Stimulated activated CD8-positive, alpha-beta memory T cell treated with anti-CD3 and anti-CD28 coated beads, Interleukin-7, amount 100 ng/mL, for 4 hours (primary cell): ENCODE results near the gene G6PD.
"Not testable (repeated sequence)": the region's sequence is repeated elsewhere in the genome, so short reads cannot be mapped to it uniquely, and the experiment has no call there.

Experiments
- DNase-seq, 2 donors: peaks; one replicate each; pipeline ENCODE4 v3.0.0-alpha.2; 2020; ENCODE audit warnings: low read depth in 2 of 2

Gene G6PD

DNA sequence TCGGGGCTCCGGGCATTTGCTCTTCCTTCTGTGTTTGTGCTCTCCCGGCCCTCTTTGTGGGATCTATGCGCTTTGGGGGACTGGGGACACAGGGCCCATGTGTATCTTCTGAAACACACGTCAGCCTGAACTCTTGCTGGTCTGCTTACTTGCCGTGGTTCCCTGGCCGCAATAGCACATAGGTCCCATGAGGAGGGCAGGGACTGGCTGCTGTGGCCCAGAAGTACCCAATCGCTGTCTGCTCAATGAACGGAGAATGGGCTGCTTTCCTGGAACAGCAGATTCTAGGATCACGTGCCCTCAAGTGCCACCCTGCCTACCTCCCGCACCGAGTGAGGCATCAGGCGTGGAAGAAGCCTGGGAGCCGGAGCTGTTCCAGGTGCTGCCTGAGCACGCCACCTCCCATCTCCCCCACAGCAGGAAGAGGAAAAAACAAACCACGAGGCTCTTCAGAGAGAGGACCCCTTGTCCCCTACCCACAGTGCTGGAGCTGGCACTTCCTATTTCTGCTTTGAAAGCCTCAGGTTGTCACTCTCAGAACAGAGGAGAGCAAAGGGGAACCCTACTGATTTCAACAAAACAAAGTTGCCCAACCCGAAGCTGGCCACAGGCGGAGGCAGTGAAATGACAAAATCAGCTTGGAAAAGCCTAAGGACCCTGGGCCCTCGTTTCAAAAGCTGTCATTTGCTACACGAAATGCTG lies 3.8 kb downstream of the G6PD start:
- DNase-seq = peak; percentile 21 to 37

DNA sequence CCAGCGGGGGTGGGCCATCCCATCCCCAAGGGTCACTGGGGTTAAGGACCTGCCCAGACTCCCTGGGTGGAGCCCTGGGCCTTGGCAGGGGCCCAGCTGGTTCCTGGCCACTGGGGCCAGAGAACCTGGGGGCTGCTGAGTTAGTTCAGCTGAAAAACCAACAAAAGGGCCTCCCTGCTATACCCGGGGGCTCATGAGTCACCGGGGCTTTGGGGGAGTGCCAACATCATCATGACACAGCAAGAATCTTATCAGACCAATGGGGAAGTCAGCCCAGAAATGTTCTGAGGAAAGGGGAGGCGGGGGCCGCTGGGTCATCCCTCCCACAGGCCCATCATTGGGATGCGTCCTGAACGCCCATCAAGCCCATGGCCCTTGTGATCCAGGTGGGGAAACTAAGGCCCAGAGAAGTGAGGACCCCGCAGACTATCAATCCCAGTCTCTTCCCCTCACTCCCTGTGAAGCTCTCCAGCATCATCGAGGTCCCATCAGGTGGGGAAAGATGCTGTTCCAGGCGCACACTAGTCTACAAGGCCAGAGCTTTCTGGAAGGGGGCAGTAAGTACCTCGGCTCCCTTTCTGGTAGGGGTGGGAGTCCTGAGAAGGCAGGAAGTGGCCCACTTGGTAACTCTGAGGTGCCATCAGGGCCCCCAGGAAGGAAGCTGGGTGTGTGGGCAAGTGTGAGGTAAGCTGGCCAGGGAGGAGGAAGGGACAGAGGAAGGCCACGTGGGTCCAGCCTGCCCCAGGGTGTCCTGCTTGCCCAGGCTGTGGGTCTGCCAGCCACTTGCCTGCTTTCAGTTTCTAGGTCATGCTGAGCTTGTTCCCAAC lies 4.5 kb downstream of the G6PD start:
- DNase-seq = peak; percentile 52 to 59

DNA sequence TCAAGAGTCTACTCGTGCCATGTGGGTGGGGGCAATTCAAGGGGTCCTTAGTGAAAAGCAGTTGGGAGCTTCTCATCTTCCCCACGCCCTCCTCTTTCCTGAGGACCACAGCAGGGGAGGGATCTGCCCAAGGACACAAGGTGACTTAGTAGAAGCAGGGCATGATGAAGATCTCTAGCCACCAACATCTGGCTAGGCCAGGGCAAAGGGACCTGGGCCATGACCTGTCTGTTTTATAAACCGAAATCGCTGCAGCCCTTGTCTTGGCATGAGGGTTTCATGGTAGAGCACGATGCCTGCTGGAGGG lies 5.1 kb downstream of the G6PD start:
- no peak for DNase-seq

DNA sequence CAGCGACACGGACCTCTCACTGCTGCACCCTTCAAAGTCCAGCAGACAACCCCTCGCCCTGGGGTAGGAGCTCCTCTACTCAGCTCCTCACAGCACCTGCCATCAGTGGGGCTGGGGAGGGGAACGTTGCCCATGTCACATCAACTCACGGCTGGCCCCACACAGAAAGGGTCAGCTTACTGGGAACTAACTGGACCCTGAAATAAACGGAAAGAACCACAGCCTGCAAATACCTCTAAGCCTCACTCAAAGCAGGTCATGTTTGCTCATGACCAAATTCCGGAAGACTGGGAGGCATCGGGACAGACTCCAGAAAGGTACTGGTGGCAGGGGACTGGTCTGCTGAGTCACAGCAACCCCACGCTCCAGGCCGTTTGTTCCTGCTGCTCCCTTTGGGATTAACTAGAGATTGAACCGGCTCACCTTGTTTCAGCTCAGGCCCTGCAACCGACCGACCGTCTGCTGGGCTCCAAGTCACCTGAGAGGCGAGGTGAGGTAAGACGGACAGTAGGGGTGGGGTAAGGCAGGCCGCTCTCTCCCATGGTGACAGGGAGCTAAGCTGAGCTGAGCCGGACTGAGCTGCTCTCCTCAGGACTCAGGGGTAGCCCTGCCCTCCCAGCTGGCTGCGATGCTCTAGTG lies 5.6 kb downstream of the G6PD start:
- DNase-seq = no peak

DNA sequence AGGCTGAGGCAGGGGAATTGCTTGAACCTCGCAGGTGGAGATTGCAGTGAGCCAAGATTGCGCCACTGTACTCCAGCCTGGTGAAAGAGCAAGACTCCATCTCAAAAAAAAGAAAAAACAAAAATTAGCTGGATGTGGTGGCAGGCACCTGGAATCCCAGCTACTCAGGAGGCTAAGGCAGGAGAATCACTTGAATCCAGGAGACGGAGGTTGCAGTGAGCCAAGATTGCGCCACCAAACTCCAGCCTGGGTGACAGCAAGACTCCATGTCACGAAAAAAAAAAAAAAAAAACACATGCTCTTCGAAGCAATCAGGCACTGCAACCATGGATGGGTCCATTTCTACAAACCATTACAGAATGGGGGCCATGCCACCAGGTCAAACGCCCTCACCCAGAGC lies 6.3 kb downstream of the G6PD start:
- not testable (repeated sequence) for DNase-seq

DNA sequence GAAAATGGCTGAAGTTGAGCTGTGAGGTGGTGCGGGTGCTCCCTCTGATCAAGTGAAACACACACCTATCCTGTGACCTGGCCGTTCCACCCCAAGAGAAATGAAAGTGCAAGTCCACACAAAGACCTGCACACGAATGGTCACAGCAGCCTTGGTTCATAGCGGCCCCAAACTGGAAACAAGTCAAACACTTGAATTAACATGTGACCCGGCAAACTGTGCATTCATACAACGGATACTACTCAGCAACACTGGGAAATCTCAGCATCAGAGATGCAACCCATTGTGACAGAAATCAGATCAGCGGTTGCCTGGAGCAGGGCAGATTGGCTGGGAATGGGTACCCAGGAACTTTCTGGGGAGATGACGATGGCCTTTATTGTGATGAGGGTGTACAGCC lies 7.6 kb downstream of the G6PD start:
- DNase-seq = no peak

DNA sequence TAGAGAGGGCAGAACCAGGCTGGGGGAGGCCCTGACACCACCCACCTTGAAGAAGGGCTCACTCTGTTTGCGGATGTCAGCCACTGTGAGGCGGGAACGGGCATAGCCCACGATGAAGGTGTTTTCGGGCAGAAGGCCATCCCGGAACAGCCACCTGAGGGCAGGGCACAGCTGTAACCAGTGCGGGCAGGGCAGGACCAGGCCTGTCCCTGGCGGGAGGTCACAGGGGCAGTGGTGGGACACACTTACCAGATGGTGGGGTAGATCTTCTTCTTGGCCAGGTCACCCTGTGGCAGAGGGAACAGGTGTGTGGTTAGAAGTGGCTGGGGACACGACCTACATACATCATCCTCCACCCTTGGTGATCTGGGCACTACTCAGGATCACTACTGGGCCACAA lies 10.8 kb downstream of the G6PD start:
- no peak for DNase-seq

DNA sequence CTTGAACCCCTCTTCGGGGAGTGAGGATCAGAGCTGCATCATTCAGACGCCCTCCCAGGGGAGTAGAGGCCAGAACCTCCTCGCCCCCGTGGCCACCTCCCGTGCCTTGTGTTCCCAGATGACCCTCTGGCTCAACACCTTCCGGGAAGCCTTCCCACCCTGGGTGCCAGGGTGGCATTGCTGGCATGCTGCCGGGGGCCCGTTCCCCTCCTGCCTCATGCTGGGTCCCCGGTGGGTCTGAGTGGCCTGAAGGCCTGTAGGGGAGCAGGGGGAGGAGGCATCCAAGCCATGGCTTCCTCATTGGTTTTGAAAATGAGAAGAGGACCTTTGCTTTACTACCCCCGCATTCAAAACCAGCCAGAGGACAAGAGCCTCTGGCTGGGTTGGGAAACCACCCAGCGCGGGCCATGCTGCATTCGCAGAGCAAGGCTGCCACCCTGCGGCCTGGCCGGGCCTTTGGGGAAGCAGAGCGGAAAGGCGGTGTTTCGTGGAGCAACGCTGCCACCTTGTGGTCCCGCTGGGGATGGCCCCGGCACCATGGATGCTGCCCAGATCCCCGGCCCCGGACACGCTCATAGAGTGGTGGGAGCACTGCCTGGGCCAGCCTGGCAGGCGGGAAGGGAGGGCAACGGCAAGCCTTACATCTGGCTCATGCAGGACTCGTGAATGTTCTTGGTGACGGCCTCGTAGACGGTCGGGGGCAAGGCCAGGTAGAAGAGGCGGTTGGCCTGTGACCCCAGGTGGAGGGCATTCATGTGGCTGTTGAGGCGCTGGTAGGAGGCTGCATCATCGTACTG lies 11.9 kb downstream of the G6PD start:
- peak; percentile 68 to 83 for DNase-seq

DNA sequence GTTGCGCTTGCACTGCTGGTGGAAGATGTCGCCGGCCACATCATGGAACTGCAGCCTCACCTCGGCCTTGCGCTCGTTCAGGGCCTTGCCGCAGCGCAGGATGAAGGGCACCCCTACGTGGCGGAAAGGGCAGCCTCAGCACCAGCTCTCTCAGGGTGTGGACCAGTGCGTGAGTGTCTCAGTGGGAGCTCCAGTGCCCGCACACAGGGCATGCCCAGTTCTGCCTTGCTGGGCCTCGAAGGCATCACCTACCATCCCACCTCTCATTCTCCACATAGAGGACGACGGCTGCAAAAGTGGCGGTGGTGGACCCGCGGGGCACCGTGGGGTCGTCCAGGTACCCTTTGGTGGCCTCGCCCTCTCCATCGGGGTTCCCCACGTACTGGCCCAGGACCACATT lies 14.0 kb downstream of the G6PD start:
- no peak for DNase-seq

DNA sequence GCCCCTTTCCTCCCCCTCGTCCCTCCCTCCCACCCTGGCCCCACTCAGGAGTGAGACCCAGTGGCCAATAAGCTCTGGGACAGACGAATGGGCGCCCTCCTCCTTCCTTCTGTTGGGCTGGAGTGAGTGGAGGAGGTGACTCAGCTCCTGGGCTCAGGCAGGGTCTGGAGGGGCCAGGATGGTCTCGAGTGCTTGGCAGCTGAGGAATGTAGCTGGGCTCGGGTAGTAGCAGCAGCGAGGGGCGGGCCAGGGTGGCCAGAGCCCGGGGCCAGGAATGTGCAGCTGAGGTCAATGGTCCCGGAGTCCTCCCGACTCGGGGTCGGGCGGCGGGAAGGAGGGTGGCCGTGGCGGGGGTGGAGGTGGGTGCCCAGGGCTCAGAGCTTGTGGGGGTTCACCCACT lies 15.0 kb downstream of the G6PD start:
- no peak for DNase-seq

DNA sequence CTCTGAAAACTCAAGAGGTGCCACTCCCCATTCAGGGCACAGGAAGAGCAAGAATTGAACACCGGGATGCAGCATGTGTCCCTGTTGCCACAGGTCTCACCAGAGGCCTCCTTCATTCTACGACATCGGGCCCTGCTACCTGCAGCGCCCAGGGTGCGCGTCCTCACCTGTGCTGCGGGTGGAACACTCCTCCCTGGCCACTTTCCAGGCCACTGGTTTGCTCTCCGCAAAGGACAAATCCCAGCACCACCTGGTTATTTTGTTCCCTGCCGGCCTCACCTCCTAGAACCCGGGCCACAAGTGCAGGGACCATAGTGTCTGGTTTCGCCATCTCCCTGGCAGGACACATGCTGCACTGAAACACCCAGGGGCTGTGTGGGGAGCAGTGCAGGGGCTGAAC lies 16.4 kb downstream of the G6PD start:
- DNase-seq = no peak

DNA sequence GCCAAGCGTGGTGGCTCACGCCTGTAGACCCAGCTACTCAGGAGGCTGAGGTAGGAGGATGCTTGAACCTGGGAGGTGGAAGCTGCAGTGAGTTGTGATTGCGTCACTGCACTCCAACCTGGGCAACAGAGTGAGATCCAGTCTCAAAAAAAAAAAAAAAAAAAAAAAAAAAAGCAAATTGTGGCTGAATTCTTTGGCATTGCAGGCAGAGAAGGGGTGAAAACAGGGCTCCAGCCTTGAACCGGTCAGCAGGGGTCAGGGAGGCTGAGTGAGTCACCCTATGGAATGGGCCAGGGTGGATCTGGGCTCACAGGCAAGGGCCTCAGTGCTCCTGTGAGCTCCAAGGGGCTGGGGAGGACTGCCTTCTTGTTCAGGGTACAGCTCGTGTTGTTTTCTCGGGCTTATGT lies 17.4 kb downstream of the G6PD start:
- no peak for DNase-seq

DNA sequence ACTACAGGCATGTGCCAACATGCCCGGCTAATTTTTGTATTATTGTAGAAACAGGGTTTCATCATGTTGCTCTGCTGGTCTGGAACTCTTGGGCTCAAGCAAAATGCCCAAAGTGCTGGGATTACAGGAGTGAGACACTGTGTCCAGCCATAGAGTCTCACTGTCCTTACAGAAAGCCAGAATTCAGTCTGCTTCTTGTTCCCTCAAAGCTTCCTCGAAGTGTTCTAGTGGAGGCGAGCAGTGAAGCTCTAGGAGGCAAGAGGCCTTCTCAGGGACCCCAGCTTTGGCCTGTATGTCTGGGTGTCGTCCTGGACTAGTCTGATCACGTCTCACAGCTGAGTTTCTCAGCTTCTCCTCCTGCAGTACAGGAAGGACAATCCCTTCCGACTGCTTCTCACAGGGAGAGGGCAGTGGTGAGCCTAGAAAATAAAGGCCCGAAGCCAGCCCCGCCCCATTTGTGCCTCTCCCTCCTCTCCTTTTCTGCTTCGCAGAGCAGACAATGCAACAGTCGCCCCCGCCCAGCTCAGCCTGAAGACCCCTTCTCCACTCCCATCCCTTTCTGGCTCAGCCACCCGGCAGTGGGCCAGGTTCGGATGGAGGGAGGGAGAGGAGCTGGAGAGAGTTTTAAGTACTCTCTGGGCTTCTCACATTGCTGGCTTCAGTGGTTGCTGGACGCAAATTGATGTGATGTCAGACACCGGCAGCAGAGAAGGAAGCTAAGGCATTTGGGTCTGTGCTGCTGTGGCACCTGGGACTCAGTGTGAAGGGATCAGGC lies 19.6 kb downstream of the G6PD start:
- peak; percentile 24 to 31 for DNase-seq

DNA sequence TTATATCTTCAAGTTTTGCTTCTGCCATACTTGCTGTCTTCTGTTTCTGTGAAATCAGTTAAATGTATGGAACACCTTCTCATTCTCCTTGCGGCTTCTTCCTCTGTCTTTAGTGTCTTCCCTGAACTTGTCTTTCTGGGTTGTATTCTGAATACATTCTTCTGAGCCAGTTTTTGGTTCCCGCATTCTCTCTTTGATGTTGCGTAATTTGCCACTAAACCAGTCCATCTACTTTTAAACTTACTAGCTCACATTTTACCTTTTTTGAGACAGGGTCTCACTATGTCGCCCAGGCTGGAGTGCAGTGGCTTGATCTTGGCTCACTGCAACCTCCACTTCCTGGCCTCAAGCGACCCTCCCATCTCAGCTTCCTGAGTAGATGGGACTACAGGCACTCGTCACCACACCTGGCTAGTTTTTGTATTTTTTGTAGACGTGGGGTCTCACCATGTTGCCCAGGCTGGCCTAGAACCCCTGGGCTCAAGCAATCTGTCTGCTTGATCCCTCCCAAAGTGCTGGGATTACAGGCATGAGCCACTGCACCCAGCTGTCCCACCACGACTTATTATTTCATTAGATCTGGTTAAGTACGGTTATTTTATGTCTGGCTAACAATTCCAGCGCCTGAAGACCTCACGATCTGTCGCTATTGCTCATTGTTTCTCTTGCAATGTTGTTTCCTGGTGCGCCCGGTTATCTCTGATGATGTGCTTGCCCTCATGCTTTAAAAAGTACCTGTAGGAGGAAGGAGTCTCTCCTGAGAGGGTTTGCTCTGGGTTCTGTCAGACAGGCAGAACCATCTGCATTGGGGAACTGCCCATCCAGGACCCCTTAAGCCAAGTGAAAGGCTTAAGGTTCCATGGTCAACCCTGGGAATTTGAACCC lies 20.8 kb downstream of the G6PD start:
- DNase-seq = no peak

DNA sequence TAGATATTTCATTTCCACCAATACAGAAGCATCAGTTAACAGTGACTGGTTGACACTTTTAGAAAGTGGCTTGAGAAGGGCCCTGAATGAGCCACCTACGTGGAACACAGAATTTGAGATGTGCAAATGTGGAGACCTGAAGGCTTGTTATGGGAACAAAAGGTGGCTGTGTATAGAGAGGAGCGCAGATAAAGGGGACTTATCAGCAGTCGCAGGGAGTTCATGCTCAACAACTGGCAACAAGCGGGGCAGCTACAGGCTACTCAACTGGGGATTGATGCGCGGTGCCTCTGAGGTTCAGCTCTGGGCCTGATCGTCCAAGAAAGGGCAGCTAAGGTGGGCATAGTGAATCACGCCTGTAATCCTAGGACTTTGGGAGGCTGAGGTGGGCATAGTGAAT lies 27.3 kb downstream of the G6PD start:
- no peak for DNase-seq

DNA sequence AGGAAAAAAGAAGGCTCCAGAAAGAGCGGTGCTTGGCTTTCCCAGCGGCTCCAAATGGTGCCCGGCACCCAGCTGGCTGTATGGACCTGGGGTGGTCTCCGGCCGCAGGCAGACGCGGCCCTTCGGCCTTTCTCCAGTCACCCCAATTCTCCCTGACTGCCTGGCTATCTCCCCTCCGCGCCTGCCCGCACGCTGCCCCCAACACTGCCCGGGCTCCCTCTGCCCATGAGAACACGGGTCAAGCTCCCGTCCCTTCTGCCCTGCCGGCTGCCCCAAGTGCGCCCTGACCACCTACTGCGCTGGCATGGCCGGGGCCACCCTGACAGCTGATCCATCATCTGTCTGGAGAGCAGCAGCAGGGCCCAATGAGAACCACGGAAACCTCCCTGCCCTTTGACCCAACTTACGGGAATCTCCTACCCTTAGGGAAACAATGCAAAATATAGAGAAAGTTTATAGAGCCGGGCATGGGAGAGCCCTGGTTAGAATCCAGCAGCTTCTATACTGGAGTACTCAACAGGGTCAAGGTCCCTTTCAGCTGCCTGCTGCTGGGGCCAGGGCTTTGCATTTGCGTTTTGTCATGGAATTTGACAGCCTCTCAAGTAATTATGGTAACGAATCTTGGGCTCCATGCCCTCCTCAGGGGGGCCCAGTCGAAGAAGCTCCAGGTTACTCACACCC lies 29.4 kb downstream of the G6PD start:
- DNase-seq = no peak

DNA sequence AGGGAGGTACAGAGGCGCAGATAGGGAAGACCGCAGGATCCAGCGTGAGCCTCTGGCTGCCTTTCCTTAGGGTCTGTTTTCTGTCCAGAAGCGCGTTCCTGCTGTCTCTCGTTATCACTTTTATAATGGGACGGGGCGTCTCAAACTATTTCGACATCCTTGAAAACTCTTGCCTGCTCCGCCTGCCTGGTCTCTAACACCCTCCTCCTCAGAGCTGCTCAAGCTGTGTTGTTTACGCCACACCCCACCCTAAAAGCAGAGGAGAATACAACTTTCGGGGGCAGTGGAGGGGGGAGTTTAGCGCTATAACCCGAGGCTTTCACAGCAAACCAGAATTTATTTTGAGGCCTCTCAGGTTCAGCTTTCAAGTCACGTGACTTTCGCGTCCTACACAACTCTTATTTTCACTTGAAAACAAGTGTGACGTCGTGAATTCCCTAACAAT lies 30.0 kb downstream of the G6PD start:
- no peak for DNase-seq

DNA sequence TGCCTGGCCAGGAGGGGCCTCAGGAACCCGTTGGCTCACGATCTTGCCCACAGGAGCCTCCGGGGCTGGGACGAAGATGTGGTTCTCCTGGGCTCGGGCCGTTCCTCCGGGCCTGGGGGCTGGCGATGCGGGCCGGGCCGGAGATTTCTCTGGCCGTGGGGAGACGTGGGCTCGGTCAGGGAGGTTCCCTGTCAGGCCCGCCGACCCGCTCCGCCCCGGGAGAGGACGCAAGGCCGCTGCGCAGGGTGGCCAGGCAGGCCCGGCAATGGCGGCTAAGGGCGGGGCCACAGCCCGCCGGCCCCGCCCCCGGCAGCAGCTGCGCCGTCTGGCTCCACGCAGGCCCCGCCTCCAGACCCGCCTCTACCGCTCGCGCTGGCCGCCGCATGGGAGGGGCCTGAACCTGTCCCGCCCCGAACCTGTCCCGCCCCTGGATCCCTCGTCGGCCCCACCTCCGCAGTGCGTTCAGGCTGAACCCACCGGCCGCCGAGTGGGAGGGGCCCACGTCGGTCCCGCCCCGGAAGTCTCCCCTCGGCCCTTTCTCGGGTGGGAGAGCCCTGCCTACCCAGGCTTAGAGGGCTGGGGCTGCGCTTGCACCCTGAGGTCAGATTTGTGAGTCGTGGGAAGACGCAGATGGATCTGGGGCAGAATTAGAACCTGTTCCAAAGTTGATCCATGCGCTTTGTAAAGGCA lies 30.5 kb downstream of the G6PD start, which contains the start of gene FAM3A:
Gene FAM3A (minus strand): TSS at position 267 of the 690 bp plus-strand sequence. CDS start 460 bp downstream, outside the sequence.
- DNase-seq = peak; percentile 83 to 90
